ENCODE results near the gene EPHA6.
"Not testable (repeated sequence)": the region's sequence is repeated elsewhere in the genome, so short reads cannot be mapped to it uniquely, and the experiment has no call there.

EPHA6 gene

GRCh38 chr3:96960661-96961330 lies 146.4 kb downstream of the EPHA6 start:
- TF ChIP-seq CTCF (IDR thresholded peaks at IDR 0.05; ENCODE audit: low read depth, low read length), result no peak
- no peak overlapping the region for H3K4me3 ChIP-seq (ENCODE audit: low read depth, low read length)
- no peaks in the 10 kb centered on the region for H3K27me3 ChIP-seq (ENCODE audit: insufficient read depth, low read depth, severe bottlenecking)
- no peak overlapping the region for H3K27ac ChIP-seq
- H3K9me3 ChIP-seq (ENCODE audit: severe bottlenecking), result no peaks in the 10 kb centered on the region
- no peaks in the 10 kb centered on the region for H3K36me3 ChIP-seq
- no peak for DNase-seq

- no peak for DNase-seq
- H3K27me3 ChIP-seq (ENCODE audit: insufficient read depth, low read depth, severe bottlenecking), result no peaks in the 10 kb centered on the region
- no peak overlapping the region for H3K27ac ChIP-seq
- no peak for TF ChIP-seq CTCF (IDR thresholded peaks at IDR 0.05; ENCODE audit: low read depth, low read length)
- H3K9me3 ChIP-seq (ENCODE audit: severe bottlenecking), result no peaks in the 10 kb centered on the region
- H3K36me3 ChIP-seq, result no peaks in the 10 kb centered on the region
- no peak overlapping the region for H3K4me3 ChIP-seq (ENCODE audit: low read depth, low read length)
Measured at GRCh38 chr3:96961576-96961975, 147.2 kb downstream of the EPHA6 start.

GRCh38 chr3:96966181-96966929 lies 152.0 kb downstream of the EPHA6 start:
- Histone ChIP-seq H3K27me3 (ENCODE audit: insufficient read depth, low read depth, severe bottlenecking) (no peaks in the 10 kb centered on the region), H3K4me3 (ENCODE audit: low read depth, low read length) (no peak overlapping the region), H3K36me3 (no peaks in the 10 kb centered on the region), H3K9me3 (ENCODE audit: severe bottlenecking) (no peaks in the 10 kb centered on the region), H3K27ac (no peak overlapping the region)
- DNase-seq, result no peak
- TF ChIP-seq CTCF (IDR thresholded peaks at IDR 0.05; ENCODE audit: low read depth, low read length), result no peak

GRCh38 chr3:96970211-96970610 lies 155.8 kb downstream of the EPHA6 start:
- Histone ChIP-seq H3K27ac (no peak overlapping the region), H3K9me3 (ENCODE audit: severe bottlenecking) (no peaks in the 10 kb centered on the region), H3K4me3 (ENCODE audit: low read depth, low read length) (no peak overlapping the region), H3K36me3 (no peaks in the 10 kb centered on the region), H3K27me3 (ENCODE audit: insufficient read depth, low read depth, severe bottlenecking) (no peaks in the 10 kb centered on the region)
- no peak for DNase-seq
- no peak for TF ChIP-seq CTCF (IDR thresholded peaks at IDR 0.05; ENCODE audit: low read depth, low read length)

- no peak for DNase-seq
- Histone ChIP-seq H3K9me3 (ENCODE audit: severe bottlenecking) (no peaks in the 10 kb centered on the region), H3K36me3 (no peaks in the 10 kb centered on the region), H3K4me3 (ENCODE audit: low read depth, low read length) (no peak overlapping the region), H3K27me3 (ENCODE audit: insufficient read depth, low read depth, severe bottlenecking) (no peaks in the 10 kb centered on the region), H3K27ac (no peak overlapping the region)
- no peak for TF ChIP-seq CTCF (IDR thresholded peaks at IDR 0.05; ENCODE audit: low read depth, low read length)
Measured at GRCh38 chr3:96977671-96978070, 163.3 kb downstream of the EPHA6 start.

GRCh38 chr3:96983716-96984115 lies 169.3 kb downstream of the EPHA6 start:
- H3K27me3 ChIP-seq (ENCODE audit: insufficient read depth, low read depth, severe bottlenecking); H3K36me3 ChIP-seq; DNase-seq; H3K27ac ChIP-seq; H3K9me3 ChIP-seq (ENCODE audit: severe bottlenecking); H3K4me3 ChIP-seq (ENCODE audit: low read depth, low read length): not testable (repeated sequence)

Data from WERI-Rb-1 (cell line).